Testis (tissue), 3 donors: ENCODE measurements around the gene ACSM6. TPM values are rescaled to one million over a fixed set of nuclear protein-coding genes. Genes with fewer than 3 reads are reported as not detected.
A peak's percentile ranks its signal among the peaks of the same experiment; 100 is the strongest.

ENCODE experiments used
- DNase-seq: peaks from one replicate; pipeline ENCODE4 v3.0.0-alpha.2; 2019
- H3K27ac ChIP-seq, 2 donors: fragments of 200-600 bp; sonication (generic); one replicate each; pipeline ENCODE4 v1.5.1; 2019
- H3K27me3 ChIP-seq: fragments of 200-600 bp; sonication (generic); one replicate; pipeline ENCODE4 v1.5.1; 2019
- H3K36me3 ChIP-seq: fragments of 200-600 bp; sonication (generic); one replicate; pipeline ENCODE4 v1.5.1; 2017; ENCODE audit warnings: low read depth; ENCODE audit errors: missing control alignments
- H3K4me1 ChIP-seq: fragments of 200-600 bp; sonication (generic); one replicate; pipeline ENCODE4 v1.5.1; 2019
- H3K4me3 ChIP-seq, 2 donors: fragments of 200-600 bp; sonication (generic); one replicate each; pipeline ENCODE4 v1.5.1; 2017 to 2019
- H3K9me3 ChIP-seq: fragments of 200-600 bp; sonication (generic); one replicate; pipeline ENCODE4 v1.5.1; 2017
- POLR2A ChIP-seq: fragments of 450-650 bp; IDR thresholded peaks from one replicate; pipeline ENCODE4 v1.6.1; 2017; ENCODE audit warnings: antibody characterized with exemption, mild to moderate bottlenecking, moderate library complexity
- WGBS, 2 donors: methylation state at CpG; one replicate each; pipeline ENCODE4 v1.1.5; 2018; 5-methylcytosine and 5-hydroxymethylcytosine counted together
- intact Hi-C: fragments of 100-400 bp; cut with DNase I; formaldehyde crosslinking; loops from one replicate; pipeline ENCODE4 v1.15.1; 2023; ENCODE audit warnings: low total_unique reads
- polyA plus RNA-seq: library from polyadenylated mRNA; stranded (reverse); fragments of 350-450 nt; fragmentation: Illumina TruSeq; extraction: RNeasy Lipid Tissue Mini Kit (QIAGEN cat#74804); gene quantifications from one replicate; pipeline ENCODE4 v1.2.3, GENCODE V29; 2014; ENCODE audit warnings: low read depth, low replicate concordance; ENCODE audit not compliant: insufficient read depth
- total RNA-seq, 2 donors: library from RNA; depleted of rRNA; stranded (reverse); fragments of >200 nt; gene quantifications; one replicate each; pipeline ENCODE4 v1.2.3, GENCODE V29; 2016
- TF ChIP-seq, protein P1 (sequence below), 3 experiments: fragments of 450-650 bp in 2 of 3; fragments of 200-600 bp in 1 of 3; sonication (generic) in 1 of 3; IDR thresholded peaks; one replicate each; pipeline ENCODE4 v1.5.1; 2016 to 2019; ENCODE audit warnings: antibody characterized with exemption in 3 of 3, mild to moderate bottlenecking in 2 of 3, moderate library complexity in 1 of 3

Gene ACSM6
- total and polyA plus RNA-seq, 3 donors from 2014 or later, result not detected

DNA sequence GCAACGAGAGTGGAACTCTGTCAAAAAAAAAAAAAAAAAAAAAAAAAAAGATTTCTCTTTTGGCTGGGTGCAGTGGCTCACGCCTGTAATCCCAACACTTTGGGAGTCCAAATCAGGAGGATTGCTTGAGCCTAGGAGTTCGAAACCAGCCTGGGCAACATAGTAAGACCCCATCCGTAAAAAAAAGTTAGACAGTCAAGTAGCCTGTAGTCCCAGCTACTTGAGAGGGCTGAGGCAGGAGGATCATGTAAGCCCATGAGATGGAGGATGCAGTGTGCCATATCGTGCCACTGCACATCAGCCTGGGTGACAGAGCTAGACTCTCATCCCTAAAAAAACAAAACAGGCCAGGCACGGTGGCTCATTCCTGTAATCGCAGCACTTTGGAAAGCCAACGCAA, 71.5 kb downstream of the ACSM6 start:
- 91 to 97% methylated on average over 8 of the region's 8 CpGs for WGBS, 2 donors
- TF ChIP-seq, protein P1, sequence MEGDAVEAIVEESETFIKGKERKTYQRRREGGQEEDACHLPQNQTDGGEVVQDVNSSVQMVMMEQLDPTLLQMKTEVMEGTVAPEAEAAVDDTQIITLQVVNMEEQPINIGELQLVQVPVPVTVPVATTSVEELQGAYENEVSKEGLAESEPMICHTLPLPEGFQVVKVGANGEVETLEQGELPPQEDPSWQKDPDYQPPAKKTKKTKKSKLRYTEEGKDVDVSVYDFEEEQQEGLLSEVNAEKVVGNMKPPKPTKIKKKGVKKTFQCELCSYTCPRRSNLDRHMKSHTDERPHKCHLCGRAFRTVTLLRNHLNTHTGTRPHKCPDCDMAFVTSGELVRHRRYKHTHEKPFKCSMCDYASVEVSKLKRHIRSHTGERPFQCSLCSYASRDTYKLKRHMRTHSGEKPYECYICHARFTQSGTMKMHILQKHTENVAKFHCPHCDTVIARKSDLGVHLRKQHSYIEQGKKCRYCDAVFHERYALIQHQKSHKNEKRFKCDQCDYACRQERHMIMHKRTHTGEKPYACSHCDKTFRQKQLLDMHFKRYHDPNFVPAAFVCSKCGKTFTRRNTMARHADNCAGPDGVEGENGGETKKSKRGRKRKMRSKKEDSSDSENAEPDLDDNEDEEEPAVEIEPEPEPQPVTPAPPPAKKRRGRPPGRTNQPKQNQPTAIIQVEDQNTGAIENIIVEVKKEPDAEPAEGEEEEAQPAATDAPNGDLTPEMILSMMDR (IDR thresholded peaks at IDR 0.05), result no peak
- no peak for TF ChIP-seq POLR2A
- Histone ChIP-seq H3K4me3 (no peak overlapping the region), H3K4me1 (no peaks in the 10 kb centered on the region), H3K9me3 (no peaks in the 10 kb centered on the region), H3K36me3 (no peaks in the 10 kb centered on the region), H3K27ac (no peak overlapping the region), H3K27me3 (no peaks in the 10 kb centered on the region)
- intact Hi-C loops, result no loop called here
- no peak for DNase-seq

DNA sequence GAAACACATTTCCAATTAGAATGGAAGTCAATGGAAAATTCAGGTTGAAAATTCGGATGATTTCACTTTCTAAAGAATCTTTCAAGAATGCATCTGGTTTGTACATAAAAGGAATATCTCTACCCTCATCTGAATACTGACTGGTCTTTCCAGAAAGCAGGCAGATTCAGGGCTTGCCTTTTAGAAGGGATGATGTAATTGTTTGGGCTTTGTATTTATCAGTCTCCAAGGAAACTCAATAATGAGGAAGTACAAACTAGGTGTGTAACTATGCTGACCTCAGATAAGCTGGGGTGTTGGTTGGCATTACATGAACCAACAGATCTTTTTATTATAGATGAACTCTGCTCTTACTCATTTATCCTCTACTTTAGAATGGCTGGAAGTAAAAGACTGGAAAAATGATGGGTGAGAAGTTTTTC, 72.6 kb downstream of the ACSM6 start:
- TF ChIP-seq, protein P1 (IDR thresholded peaks at IDR 0.05), result no peak
- no peak for TF ChIP-seq POLR2A
- Histone ChIP-seq H3K9me3 (no peaks in the 10 kb centered on the region), H3K36me3 (no peaks in the 10 kb centered on the region), H3K27ac (no peak overlapping the region), H3K27me3 (no peaks in the 10 kb centered on the region), H3K4me1 (no peaks in the 10 kb centered on the region), H3K4me3 (no peak overlapping the region)
- DNase-seq, result no peak
- intact Hi-C loops, result no loop called here
- WGBS, 2 donors, result 73 to 76% methylated on average over 1 of the region's 1 CpG

DNA sequence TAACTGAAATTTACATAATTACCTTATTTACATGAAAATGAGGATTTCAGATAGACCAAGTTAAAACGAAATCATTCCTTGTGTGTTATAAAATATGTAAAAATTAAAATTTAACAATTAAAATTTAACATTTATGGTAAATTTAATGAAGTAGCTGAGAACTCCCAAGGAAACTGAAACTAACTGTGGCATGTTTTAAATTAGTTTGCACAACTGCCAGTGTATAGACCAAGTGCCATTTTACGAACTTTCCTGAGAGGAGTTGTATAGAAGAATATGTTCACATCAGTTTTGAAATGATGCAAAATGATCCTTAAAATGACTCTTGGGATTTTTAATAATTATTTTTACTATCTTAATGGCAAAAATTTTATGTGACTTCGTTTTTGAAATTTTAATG, 73.2 kb downstream of the ACSM6 start:
- Histone ChIP-seq H3K27ac (no peak overlapping the region), H3K9me3 (no peaks in the 10 kb centered on the region), H3K4me1 (no peaks in the 10 kb centered on the region), H3K4me3 (no peak overlapping the region), H3K27me3 (no peaks in the 10 kb centered on the region), H3K36me3 (no peaks in the 10 kb centered on the region)
- no peak for TF ChIP-seq POLR2A
- TF ChIP-seq, protein P1 (IDR thresholded peaks at IDR 0.05), result no peak
- DNase-seq, result no peak
- intact Hi-C loops, result no loop called here
- WGBS, 2 donors, result 81 to 91% methylated on average over 3 of the region's 3 CpGs

DNA sequence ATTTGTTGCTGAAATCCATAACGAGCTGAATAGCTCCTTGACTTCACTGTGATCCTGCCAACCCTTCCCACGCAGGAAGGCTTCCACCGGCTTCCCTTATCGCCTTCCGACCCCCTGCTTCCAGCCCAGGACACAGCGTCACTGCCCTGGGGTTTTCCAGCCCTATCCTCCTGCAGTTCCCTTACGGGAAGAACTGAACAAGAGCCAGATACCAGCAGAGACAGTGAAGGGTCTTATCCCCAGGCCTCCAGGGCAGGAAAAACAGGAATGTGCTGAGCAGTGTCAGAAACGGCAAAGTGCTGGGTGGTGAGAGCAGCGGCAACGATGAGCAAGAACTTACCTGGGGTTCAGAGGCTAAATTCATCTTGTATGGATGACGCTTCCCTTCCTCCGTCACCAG, 74.4 kb downstream of the ACSM6 start:
- intact Hi-C loops, result no loop called here
- TF ChIP-seq POLR2A, result no peak
- TF ChIP-seq, protein P1 (IDR thresholded peaks at IDR 0.05), result no peak
- 47 to 66% methylated on average over 12 of the region's 12 CpGs for WGBS, 2 donors
- Histone ChIP-seq H3K4me1 (no peaks in the 10 kb centered on the region), H3K27ac (peak overlapping the region in 1 of 2 donors; percentile 31), H3K27me3 (no peaks in the 10 kb centered on the region), H3K9me3 (no peaks in the 10 kb centered on the region), H3K36me3 (no peaks in the 10 kb centered on the region), H3K4me3 (no peak overlapping the region)
- DNase-seq, result no peak
